ENCODE results near the gene NAT10.

- TF ChIP-seq, protein P1, sequence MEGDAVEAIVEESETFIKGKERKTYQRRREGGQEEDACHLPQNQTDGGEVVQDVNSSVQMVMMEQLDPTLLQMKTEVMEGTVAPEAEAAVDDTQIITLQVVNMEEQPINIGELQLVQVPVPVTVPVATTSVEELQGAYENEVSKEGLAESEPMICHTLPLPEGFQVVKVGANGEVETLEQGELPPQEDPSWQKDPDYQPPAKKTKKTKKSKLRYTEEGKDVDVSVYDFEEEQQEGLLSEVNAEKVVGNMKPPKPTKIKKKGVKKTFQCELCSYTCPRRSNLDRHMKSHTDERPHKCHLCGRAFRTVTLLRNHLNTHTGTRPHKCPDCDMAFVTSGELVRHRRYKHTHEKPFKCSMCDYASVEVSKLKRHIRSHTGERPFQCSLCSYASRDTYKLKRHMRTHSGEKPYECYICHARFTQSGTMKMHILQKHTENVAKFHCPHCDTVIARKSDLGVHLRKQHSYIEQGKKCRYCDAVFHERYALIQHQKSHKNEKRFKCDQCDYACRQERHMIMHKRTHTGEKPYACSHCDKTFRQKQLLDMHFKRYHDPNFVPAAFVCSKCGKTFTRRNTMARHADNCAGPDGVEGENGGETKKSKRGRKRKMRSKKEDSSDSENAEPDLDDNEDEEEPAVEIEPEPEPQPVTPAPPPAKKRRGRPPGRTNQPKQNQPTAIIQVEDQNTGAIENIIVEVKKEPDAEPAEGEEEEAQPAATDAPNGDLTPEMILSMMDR (IDR thresholded peaks at IDR 0.05): no peak
- TF ChIP-seq POLR2A (IDR thresholded peaks at IDR 0.05): no peak
These were observed 15.2 kb downstream of the NAT10 start for GRCh38 chr11:34120651-34121050.
